Body of pancreas (tissue), 4 donors: ENCODE results near the gene INTS11.

ENCODE experiments used
- POLR2A ChIP-seq, 3 donors: fragments of 450-650 bp; IDR thresholded peaks; one replicate each; pipeline ENCODE4 v1.6.1; 2016; ENCODE audit warnings: antibody characterized with exemption in 3 of 3, mild to moderate bottlenecking in 2 of 3
- TF ChIP-seq, protein P1 (sequence below), 7 experiments: fragments of 450-650 bp in 4 of 7; fragments of 200-600 bp in 3 of 7; sonication (generic) in 3 of 7; IDR thresholded peaks; one replicate each; pipeline ENCODE4 v1.5.1; 2016 to 2019; ENCODE audit warnings: antibody characterized with exemption in 7 of 7

- TF ChIP-seq, protein P1, sequence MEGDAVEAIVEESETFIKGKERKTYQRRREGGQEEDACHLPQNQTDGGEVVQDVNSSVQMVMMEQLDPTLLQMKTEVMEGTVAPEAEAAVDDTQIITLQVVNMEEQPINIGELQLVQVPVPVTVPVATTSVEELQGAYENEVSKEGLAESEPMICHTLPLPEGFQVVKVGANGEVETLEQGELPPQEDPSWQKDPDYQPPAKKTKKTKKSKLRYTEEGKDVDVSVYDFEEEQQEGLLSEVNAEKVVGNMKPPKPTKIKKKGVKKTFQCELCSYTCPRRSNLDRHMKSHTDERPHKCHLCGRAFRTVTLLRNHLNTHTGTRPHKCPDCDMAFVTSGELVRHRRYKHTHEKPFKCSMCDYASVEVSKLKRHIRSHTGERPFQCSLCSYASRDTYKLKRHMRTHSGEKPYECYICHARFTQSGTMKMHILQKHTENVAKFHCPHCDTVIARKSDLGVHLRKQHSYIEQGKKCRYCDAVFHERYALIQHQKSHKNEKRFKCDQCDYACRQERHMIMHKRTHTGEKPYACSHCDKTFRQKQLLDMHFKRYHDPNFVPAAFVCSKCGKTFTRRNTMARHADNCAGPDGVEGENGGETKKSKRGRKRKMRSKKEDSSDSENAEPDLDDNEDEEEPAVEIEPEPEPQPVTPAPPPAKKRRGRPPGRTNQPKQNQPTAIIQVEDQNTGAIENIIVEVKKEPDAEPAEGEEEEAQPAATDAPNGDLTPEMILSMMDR (IDR thresholded peaks at IDR 0.05) = peak; percentile 59 to 85 (median 71)
- no peak for TF ChIP-seq POLR2A (IDR thresholded peaks at IDR 0.05)
Measured at GRCh38 chr1:1290238-1290731, 34.2 kb downstream of the INTS11 start.
